Measurements from ENCODE around the gene ETV2. TPM values are rescaled to one million over a fixed set of nuclear protein-coding genes. Genes with fewer than 3 reads are reported as not detected.

The ETV2 gene
- total RNA-seq, 2 experiments from 2014 or later: 0.25 to 1.7 TPM

GRCh38 chr19:35656700-35657099 is 15.2 kb downstream of the ETV2 start:
- H4K20me1 ChIP-seq (ENCODE audit: insufficient read depth, low read length): no peaks in the 10 kb centered on the region
- peaks cover 80% of the 10 kb centered on the region for H3K36me3 ChIP-seq (ENCODE audit: insufficient read depth, low read length)
- ChIA-PET POLR2A (interaction anchor here (2.9 kb wide), 1 partner anchor 8 kb away, joined by 7 read pairs; the partner anchor contains the start of gene COX6B1), CTCF (ENCODE audit: unreplicated experiment) (no interaction called here)
- intact Hi-C loops (cut with micrococcal nuclease; ENCODE audit: unreplicated experiment): no loop called here
- DNase-seq (ENCODE audit: low spot score): no peak
- H3K9me3 ChIP-seq (ENCODE audit: low read length): no peaks in the 10 kb centered on the region
- no peak overlapping the region for H3K4me2 ChIP-seq (ENCODE audit: low read length)
- H3K79me2 ChIP-seq (ENCODE audit: insufficient read depth, low read depth, low read length): no peaks in the 10 kb centered on the region; the same call in 1 of the 2 replicates
- no peak overlapping the region for H3K27ac ChIP-seq (ENCODE audit: low read depth, low read length, poor library complexity, severe bottlenecking)
- no TSS peak for BruUV-seq (replicated peaks)
- TF ChIP-seq EZH2phosphoT487 (IDR thresholded peaks at IDR 0.05; ENCODE audit: borderline replicate concordance, low read depth, low read length) (no peak), CTCF (conservative IDR thresholded peaks at IDR 0.05; ENCODE audit: low read length) (no peak)
- H3K4me3 ChIP-seq (ENCODE audit: low read depth, low read length, poor library complexity, severe bottlenecking): no peak overlapping the region
- no peak overlapping the region for H2AFZ ChIP-seq (ENCODE audit: low read length)
- no peaks in the 10 kb centered on the region for H3K4me1 ChIP-seq (ENCODE audit: insufficient read depth, low read length, poor library complexity, severe bottlenecking)
- H3K9me2 ChIP-seq (ENCODE audit: insufficient read depth, low read length): no peaks in the 10 kb centered on the region

- H3K9me2 ChIP-seq (ENCODE audit: insufficient read depth, low read length): no peaks in the 10 kb centered on the region
- H3K9me3 ChIP-seq (ENCODE audit: low read length): no peaks in the 10 kb centered on the region
- no peak overlapping the region for H3K27ac ChIP-seq (ENCODE audit: low read depth, low read length, poor library complexity, severe bottlenecking)
- H3K4me3 ChIP-seq (ENCODE audit: low read depth, low read length, poor library complexity, severe bottlenecking): no peak overlapping the region
- H4K20me1 ChIP-seq (ENCODE audit: insufficient read depth, low read length): no peaks in the 10 kb centered on the region
- H3K4me2 ChIP-seq (ENCODE audit: low read length): no peak overlapping the region
- POLR2A ChIA-PET: interaction anchor here (2.9 kb wide), 1 partner anchor 10 kb away, joined by 7 read pairs; the partner anchor contains the start of gene COX6B1
- no TSS peak for BruUV-seq (replicated peaks)
- no peaks in the 10 kb centered on the region for H3K79me2 ChIP-seq (ENCODE audit: insufficient read depth, low read depth, low read length)
- TF ChIP-seq CTCF (conservative IDR thresholded peaks at IDR 0.05; ENCODE audit: low read length) (peak; percentile 29; the same call in 1 of the 2 replicates), EZH2phosphoT487 (IDR thresholded peaks at IDR 0.05; ENCODE audit: borderline replicate concordance, low read depth, low read length) (no peak)
- CTCF ChIA-PET (ENCODE audit: unreplicated experiment): no interaction called here
- intact Hi-C loops (cut with micrococcal nuclease; ENCODE audit: unreplicated experiment): no loop called here
- H2AFZ ChIP-seq (ENCODE audit: low read length): no peak overlapping the region
- H3K36me3 ChIP-seq (ENCODE audit: insufficient read depth, low read length): peaks cover 79% of the 10 kb centered on the region
- no peak for DNase-seq (ENCODE audit: low spot score)
- no peaks in the 10 kb centered on the region for H3K4me1 ChIP-seq (ENCODE audit: insufficient read depth, low read length, poor library complexity, severe bottlenecking)
Observed at GRCh38 chr19:35657904-35658700, 16.6 kb downstream of the ETV2 start.

GRCh38 chr19:35661995-35662340 is 20.4 kb downstream of the ETV2 start:
- no peaks in the 10 kb centered on the region for H3K4me1 ChIP-seq (ENCODE audit: insufficient read depth, low read length, poor library complexity, severe bottlenecking)
- no peak overlapping the region for H3K4me2 ChIP-seq (ENCODE audit: low read length)
- no peak overlapping the region for H3K4me3 ChIP-seq (ENCODE audit: low read depth, low read length, poor library complexity, severe bottlenecking)
- TF ChIP-seq CTCF (conservative IDR thresholded peaks at IDR 0.05; ENCODE audit: low read length): no peak
- TF ChIP-seq EZH2phosphoT487 (IDR thresholded peaks at IDR 0.05; ENCODE audit: borderline replicate concordance, low read depth, low read length): no peak
- no TSS peak for BruUV-seq (replicated peaks)
- H3K79me2 ChIP-seq (ENCODE audit: insufficient read depth, low read depth, low read length): no peaks in the 10 kb centered on the region
- H3K9me3 ChIP-seq (ENCODE audit: low read length): no peaks in the 10 kb centered on the region
- intact Hi-C loops (cut with micrococcal nuclease; ENCODE audit: unreplicated experiment): no loop called here
- no peaks in the 10 kb centered on the region for H3K9me2 ChIP-seq (ENCODE audit: insufficient read depth, low read length)
- DNase-seq (ENCODE audit: low spot score): no peak
- peaks cover 56% of the 10 kb centered on the region for H3K36me3 ChIP-seq (ENCODE audit: insufficient read depth, low read length)
- POLR2A ChIA-PET: interaction anchor here (0.7 kb wide), 1 partner anchor 378 kb away, joined by 3 read pairs; no protein-coding TSS in a partner anchor
- H4K20me1 ChIP-seq (ENCODE audit: insufficient read depth, low read length): no peaks in the 10 kb centered on the region
- CTCF ChIA-PET (ENCODE audit: unreplicated experiment): no interaction called here
- no peak overlapping the region for H2AFZ ChIP-seq (ENCODE audit: low read length)
- no peak overlapping the region for H3K27ac ChIP-seq (ENCODE audit: low read depth, low read length, poor library complexity, severe bottlenecking)

Measured in OCI-LY7 (cell line).